RWPE2 (cell line): ENCODE data around the gene DLG2.
"Not testable (repeated sequence)": the region's sequence is repeated elsewhere in the genome, so short reads cannot be mapped to it uniquely, and the experiment has no call there.

ENCODE experiments used
- ATAC-seq: fragments of 200-7000 bp; cut with Tn5 transposase; 3 replicates; pipeline ENCODE4 v1.9.1; 2021; ENCODE audit warnings: low read depth
- DNase-seq: peaks from one replicate; pipeline ENCODE4 v3.0.0-alpha.2; 2020; ENCODE audit warnings: low spot score
- H3K27ac ChIP-seq: fragments of 450-650 bp; 2 replicates; pipeline ENCODE4 v1.5.1; 2017; ENCODE audit warnings: mild to moderate bottlenecking; ENCODE audit not compliant: poor library complexity, severe bottlenecking
- H3K27me3 ChIP-seq: fragments of 250-450 bp; sonication (Bioruptor Pico); 2 replicates; pipeline ENCODE4 v1.5.1; 2021; ENCODE audit warnings: mild to moderate bottlenecking, moderate library complexity; ENCODE audit not compliant: insufficient read depth, poor library complexity, severe bottlenecking
- H3K36me3 ChIP-seq: fragments of 250-450 bp; sonication (Bioruptor Pico); 2 replicates; pipeline ENCODE4 v1.5.1; 2020; ENCODE audit warnings: low read depth, mild to moderate bottlenecking, moderate library complexity
- H3K4me1 ChIP-seq: fragments of 250-450 bp; sonication (Bioruptor Pico); 2 replicates; pipeline ENCODE4 v1.5.1; 2021; ENCODE audit warnings: mild to moderate bottlenecking, moderate library complexity; ENCODE audit not compliant: insufficient read depth, poor library complexity, severe bottlenecking
- H3K4me3 ChIP-seq: fragments of 250-450 bp; sonication (Bioruptor Pico); 2 replicates; pipeline ENCODE4 v1.5.1; 2021; ENCODE audit warnings: mild to moderate bottlenecking, moderate library complexity; ENCODE audit not compliant: severe bottlenecking
- H3K9me3 ChIP-seq: fragments of 250-450 bp; sonication (Bioruptor Pico); 2 replicates; pipeline ENCODE4 v1.5.1; 2021; ENCODE audit warnings: mild to moderate bottlenecking, moderate library complexity; ENCODE audit not compliant: severe bottlenecking
- CTCF ChIP-seq: fragments of 450-650 bp; IDR thresholded peaks from one replicate; pipeline ENCODE4 v1.5.1; 2017; ENCODE audit warnings: mild to moderate bottlenecking, moderate library complexity; ENCODE audit not compliant: poor library complexity, severe bottlenecking

DLG2 gene

DNA sequence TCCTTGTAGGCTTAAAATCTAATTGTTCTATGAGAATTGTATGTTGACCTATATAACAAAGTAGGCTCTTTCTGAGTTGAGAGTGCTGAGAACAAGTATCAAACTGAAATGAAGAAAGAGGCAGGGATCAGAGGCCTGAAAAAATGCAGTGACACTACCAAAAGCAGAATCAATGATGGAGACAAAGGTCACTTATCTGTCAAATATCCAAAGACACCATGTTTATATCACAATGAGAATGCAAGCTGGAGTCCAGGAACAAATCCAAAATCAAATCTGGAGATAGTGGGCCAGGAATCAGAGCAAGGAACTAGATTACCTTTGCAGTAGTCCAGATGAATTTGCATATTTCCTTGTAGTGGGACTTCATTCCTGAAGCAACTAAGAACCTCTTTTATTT is 377.7 kb downstream of the DLG2 start:
- H3K27ac ChIP-seq = no peak overlapping the region
- H3K4me3 ChIP-seq = no peak overlapping the region
- no peak for TF ChIP-seq CTCF
- no peaks in the 10 kb centered on the region for H3K4me1 ChIP-seq
- H3K27me3 ChIP-seq = no peaks in the 10 kb centered on the region
- ATAC-seq = no peak
- DNase-seq = no peak
- no peaks in the 10 kb centered on the region for H3K36me3 ChIP-seq
- no peaks in the 10 kb centered on the region for H3K9me3 ChIP-seq

- Histone ChIP-seq H3K27me3 (no peaks in the 10 kb centered on the region), H3K27ac (no peak overlapping the region), H3K9me3 (no peaks in the 10 kb centered on the region), H3K36me3 (no peaks in the 10 kb centered on the region), H3K4me1 (no peaks in the 10 kb centered on the region), H3K4me3 (no peak overlapping the region)
- ATAC-seq (no peak), DNase-seq (no peak)
- no peak for TF ChIP-seq CTCF
Measured at GRCh38 chr11:85247797-85248196, 379.3 kb downstream of the DLG2 start.

DNA sequence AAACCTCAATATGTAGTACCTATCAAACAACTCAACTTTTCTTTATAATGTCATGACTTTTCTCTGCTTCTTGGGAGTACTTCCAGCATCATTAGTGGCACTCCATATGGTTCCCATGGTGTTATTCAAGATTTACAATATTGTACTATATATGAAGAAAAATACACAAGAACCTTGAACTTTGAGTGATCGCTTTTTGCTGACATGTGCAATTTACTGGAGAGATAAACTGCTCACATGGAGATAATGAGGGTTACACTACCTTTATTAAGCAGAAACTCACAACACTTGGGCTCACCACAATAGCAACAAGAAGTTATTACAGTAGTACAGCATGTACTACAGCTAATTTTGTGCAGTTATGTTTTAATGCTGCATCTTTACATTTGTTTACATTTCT is 388.2 kb downstream of the DLG2 start:
- no peak overlapping the region for H3K4me3 ChIP-seq
- H3K36me3 ChIP-seq = no peaks in the 10 kb centered on the region
- DNase-seq (no peak), ATAC-seq (no peak)
- H3K27ac ChIP-seq = no peak overlapping the region
- H3K27me3 ChIP-seq = no peaks in the 10 kb centered on the region
- no peaks in the 10 kb centered on the region for H3K4me1 ChIP-seq
- H3K9me3 ChIP-seq = no peaks in the 10 kb centered on the region
- no peak for TF ChIP-seq CTCF

DNA sequence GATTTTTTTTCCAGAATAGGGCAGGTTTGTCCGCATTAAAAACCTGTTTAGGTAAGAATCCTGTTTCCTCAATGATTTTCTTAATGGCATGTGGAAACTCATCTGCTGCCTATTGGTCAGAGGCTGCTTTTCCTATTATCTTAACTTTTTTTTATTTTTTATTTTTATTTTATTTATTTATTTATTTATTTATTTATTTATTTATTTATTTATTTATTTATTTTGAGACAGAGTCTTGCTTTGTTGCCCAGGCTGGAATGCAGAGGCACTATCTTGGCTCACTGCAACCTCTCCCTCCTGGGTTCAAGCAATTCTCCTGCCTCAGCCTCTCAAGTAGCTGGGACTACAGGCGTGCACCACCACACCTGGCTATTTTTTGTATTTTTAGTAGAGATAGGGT is 389.1 kb downstream of the DLG2 start:
- not testable (repeated sequence) for ATAC-seq, H3K4me1 ChIP-seq, H3K9me3 ChIP-seq, H3K27me3 ChIP-seq, H3K36me3 ChIP-seq, H3K4me3 ChIP-seq, H3K27ac ChIP-seq, DNase-seq

GRCh38 chr11:85236211-85236610 is 390.9 kb downstream of the DLG2 start:
- DNase-seq (no peak), ATAC-seq (no peak)
- H3K4me1 ChIP-seq = no peaks in the 10 kb centered on the region
- H3K27me3 ChIP-seq = no peaks in the 10 kb centered on the region
- H3K27ac ChIP-seq = no peak overlapping the region
- no peaks in the 10 kb centered on the region for H3K36me3 ChIP-seq
- H3K4me3 ChIP-seq = no peak overlapping the region
- TF ChIP-seq CTCF = no peak
- H3K9me3 ChIP-seq = no peaks in the 10 kb centered on the region
